GM11168 (cell line): ENCODE data around the gene CANT1.

Experiments used
- in situ Hi-C: fragments of 300-500 bp; cut with MboI; formaldehyde crosslinking; loops from one replicate; pipeline ENCODE4 v1.12.0; 2022; ENCODE audit warnings: low sequenced_read_pairs; ENCODE audit not compliant: unreplicated experiment

CANT1 gene

DNA sequence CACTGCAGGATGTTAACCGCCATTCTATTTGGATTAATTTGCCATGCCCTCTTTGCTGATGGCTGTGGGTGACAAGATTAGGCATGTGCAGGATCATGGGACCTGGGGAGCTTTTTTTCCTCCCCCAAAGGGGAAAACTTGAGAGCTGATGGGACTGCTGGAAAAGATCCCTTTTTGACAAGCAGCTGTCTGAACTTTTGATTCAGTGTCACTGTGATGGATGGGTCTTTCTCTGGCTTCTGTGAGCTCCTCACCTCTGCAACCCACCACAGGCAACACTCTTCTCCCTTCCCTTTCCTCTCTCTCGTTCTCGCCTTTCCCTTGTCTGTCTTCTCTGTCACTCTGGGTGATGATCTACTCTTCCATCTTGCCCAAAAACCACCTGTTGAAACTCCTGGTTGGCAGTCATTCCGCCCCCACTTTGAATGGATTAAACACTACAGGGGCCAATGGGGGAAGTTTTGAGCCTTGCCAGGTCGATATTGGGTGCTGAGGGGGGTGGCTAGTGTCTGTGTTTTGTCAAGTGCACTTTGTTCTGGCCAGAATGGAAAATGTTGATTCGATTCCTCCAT lies 3.1 kb upstream of the CANT1 start:
- in situ Hi-C loops = no loop called here

DNA sequence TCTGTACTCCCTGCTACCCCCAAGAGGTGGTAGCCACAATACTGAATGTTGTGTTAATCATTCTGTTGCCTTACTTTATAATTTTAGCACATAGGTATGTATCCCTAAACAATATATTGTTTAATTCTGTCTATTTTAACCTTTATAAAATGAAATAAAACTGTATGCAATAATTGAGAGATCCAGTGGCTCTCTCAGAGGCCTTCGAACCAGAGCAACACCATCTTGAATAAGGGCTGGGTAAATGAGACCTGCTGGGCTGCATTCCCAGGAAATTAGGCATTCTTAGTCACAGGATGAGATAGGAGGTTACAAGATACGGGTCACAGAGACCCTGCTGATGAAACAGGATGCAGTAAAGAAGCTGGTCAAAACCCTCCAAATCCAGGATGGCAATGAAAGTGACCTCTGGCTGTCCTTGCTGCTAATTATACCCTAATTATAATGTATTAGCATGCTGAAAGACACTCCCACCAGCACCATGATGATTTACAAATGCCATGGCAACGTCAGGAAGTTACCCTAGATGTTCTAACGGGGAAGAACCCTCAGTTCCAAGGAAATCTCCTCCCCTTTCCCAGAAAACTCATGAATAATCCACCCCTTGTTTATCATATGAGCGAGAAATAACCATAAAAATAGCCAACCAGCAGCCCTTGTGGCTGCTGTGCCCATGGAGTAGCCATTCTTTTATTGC lies 2.0 kb upstream of the CANT1 start:
- in situ Hi-C loops = no loop called here

GRCh38 chr17:79010304-79010646 lies 711 bp upstream of the CANT1 start:
- in situ Hi-C loops = no loop called here

DNA sequence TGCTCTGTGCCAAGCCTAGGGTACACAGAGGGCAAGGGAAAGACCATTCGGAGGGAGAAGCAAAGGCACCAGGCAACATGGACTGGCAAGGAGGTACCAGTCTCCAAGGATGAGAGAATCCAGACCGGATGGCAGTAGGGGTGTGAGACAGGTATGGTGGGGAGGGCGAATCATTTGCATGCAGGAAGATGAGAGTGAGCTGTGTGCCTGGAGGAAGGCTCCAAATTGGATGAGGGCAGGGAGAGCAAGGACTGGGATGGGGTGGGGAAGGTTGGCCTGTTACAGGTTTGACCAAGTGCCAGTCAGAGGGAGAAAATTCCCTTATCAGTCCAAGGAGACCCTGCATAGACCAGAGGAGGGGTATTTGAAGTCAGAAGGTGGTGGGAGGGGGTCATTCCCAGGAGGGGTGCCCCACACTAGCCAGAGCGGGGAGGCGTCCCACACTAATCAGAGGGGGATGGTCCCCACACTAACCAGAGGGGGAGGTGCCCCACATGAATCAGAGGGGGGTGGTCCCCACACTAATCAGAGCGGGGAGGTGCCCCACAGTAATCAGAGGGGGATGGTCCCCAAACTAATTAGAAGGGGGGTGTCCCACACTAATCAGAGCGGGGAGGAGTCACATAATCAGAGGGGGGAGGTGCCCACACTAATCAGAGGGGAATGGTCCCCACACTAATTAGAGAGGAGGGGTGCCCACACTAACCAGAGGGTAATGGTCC lies 737 bp downstream of the CANT1 start:
- in situ Hi-C loops = no loop called here

- in situ Hi-C loops = no loop called here
These were observed 1.8 kb downstream of the CANT1 start for GRCh38 chr17:79007504-79008381.

DNA sequence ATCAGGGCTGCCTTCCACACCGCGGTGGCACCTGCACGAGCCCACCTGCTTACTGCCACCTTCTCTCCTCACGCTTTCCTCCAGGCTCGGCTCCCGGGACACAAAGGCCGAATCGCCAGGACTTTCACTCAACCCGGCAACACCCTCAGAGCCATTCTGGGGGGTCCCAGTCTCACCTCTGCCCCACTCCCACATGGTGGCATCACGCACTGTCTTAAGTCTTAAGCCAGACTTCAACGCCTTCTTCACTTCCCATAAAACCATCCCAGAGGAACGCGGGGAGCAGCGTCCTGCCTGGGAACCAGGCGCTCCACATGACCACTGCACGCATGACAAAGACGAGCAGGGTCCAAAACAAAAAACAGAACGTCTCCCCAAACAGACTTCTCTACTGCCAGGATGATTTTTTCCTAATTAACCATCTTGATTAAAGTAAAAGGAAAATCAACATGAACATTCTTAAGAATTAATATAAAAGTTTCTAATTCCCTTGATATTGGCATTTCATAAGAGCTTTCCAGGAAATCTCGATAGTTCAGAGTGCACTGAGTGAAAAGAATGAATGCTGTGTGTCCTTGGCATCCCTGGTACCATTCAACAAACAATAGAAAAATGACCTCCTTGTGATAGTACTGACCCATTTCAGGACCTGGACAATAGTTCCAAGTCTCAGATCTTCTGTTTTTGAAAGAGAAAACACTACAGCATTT lies 2.6 kb downstream of the CANT1 start:
- in situ Hi-C loops = no loop called here

DNA sequence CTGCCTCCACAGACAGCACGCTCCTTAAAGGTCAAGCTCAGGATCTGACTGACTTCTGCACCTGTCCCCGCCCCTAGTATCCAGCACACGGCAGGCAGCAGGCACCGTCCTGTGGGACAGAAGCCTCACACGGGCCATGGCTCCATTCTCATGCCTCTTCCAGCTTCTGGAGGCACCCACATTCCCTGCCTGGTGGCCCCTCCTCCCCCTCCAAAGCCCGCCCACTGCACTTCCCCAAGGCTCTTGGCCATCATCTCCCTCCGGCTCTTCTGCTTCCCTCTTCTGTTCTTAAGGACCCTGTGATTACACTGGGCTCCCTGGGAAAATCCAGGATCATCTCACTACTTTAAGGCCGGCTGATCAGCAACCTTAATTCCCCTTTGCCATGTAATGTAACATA lies 3.5 kb downstream of the CANT1 start:
- in situ Hi-C loops = no loop called here

DNA sequence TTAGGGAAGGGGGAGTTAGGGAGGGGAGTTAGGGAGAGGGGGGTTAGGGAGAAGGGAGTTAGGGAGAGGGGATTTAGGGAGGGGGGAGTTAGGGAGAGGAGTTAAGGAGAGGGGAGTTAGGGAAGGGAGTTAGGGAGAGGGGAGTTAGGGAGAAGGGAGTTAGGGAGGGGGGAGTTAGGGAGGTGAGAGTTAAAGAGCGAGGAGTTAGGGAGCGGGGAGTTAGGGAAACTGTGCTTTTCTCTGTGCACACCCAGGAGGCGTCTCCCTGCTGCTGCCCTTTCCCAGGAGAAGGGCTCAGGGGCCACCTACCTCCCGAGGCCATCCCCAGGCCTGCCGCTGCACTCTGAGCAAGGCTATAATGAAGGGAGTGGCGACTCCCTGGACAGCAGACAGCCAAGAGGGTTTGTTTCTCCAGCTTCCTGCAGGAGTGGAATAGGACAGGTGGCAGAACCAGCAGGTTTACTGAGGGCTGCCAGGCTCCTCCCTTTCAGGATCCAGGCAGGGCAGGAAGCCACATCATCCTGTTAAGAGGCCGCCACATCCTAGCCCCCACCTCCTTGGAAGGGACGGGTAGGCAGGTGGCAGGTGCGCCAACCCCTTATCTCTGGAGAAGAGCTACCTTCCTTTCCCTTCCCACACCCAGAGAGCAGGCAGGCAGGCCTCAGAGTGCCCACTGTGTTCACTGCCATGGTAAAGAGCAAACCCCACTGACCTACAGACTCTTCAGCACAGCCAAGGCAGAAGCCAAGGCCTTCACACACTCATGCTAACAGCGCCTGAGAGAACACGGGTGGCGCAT lies 4.3 kb downstream of the CANT1 start:
- in situ Hi-C loops = no loop called here

- in situ Hi-C loops = no loop called here
These were observed 5.7 kb downstream of the CANT1 start for GRCh38 chr17:79003661-79004411.

DNA sequence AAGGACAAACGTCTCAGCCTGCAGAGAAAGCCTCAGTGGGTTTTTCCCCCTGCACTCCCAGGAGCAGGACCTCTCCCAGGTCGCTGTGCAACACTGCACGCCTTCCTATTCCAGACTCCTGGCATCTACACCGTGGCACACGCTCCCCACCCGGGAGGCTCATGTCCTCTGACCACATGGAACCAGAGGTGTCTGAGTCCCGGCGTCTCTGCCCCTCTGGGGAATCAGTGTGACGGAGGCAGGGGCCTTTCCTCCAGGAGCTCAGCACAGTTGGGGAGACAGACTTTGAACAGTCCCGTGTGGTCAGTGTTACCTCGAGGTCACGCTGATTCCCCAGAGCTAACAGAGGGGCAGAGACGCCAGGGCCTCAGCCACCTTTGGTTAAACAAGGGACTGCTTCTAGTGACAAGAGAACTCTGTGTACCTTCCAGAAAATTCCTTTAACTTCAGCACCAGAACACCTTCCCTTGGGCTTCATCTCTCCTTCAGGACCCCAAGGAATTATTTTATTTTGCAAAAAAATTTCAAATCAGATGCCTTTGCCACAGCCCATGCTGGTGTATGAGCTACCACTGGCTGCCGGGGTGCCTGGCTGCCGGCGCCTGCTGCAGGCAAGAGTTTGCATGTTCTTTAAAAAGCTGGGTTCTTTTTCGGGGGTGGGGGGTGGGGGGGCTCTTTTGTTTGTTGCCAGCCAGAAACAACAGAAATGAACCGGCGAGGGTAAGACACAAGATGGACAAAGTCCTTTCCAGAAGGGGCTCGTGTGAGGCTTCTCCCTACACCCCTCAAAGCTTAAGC lies 6.6 kb downstream of the CANT1 start:
- in situ Hi-C loops = no loop called here

- in situ Hi-C loops = no loop called here
These were observed 7.3 kb downstream of the CANT1 start for GRCh38 chr17:79002291-79002690.

DNA sequence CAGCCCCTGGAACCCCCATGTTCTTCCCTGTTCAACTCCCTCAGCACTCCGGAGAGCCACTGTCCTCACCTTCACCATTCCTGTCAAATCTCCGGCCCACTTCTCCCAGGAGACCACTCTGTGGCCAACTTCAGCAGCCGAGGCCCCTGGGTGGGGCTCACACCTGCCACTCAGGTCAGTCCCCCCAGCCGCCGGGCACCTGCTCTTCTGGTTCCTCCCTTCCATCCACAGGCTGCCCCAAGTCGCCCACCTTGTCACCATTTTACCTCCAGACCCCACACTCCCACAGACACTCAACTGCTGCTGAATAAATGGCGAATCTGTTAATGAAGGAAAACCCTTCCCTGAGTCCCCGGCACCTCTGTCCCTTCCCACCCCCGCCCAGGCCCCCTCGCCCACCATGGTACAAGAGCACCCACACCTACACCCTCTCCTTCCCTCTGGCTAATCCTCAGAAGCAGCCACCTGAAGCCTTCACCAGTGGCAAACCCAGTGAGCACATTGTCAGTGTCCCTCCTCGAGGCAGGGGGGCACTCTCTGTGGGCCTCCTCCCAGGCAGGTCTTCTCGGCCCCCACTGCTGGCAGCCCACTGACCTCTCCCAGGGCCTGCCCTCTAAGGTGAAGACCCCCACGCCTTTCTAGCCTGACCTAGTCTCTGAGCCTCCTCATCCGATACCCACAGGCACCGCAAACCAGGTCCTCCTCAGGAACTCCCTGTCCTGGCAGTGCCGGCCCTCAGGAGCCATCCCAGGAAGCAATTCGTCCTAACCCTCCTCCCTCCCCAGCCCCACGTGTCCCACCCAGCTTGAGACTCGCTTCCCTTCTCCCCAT lies 8.2 kb downstream of the CANT1 start:
- in situ Hi-C loops = no loop called here

DNA sequence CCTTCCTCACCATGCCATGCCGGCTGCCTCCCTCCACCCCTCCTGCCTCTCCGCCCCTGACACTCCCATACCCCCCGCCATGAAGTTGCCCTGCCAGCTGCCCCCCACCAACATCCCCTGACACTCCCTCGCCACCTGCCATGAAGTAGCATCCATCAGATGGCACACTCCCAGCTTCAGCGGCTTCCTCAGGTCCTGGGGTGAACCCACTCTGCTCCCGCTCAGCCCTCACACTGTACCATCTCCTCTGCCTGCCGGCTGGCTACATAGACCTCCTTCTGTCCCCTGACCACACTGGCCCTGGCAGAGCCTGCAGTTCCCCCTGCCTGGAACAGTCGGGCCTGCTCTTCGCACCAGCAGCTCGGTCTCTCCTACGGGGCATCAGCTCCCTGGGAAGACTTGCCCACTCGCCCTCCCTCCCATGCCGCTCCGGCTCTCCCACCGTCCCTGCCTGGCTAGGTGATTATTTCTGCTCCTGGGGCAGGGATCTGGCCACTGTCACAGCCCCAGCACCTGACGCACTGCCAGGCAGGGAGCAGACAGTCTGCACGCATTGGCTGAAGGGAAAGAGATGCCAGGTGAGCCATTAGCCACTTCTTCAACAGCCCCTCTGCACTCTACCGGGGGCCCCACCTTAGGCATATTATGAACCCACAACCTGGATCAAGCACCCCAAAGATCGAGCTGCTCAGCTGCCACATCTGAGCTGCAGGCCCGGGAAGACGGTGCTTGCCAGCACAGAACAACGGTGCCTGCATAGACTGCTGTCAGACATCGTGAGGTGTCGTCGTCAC lies 9.0 kb downstream of the CANT1 start:
- in situ Hi-C loops = no loop called here

- in situ Hi-C loops = no loop called here
These were observed 9.6 kb downstream of the CANT1 start for GRCh38 chr17:78999947-79000395.

- in situ Hi-C loops = no loop called here
These were observed 10.4 kb downstream of the CANT1 start for GRCh38 chr17:78999056-78999768.
